BE2C (cell line): ENCODE results near the gene TBC1D8.

Experiments used
- DNase-seq: peaks from one replicate; pipeline ENCODE4 v3.0.0-alpha.2; 2020
- H3K27me3 ChIP-seq: fragments of 250-450 bp; sonication (Bioruptor Pico); 2 replicates; pipeline ENCODE4 v1.5.1; 2020; ENCODE audit warnings: mild to moderate bottlenecking
- H3K36me3 ChIP-seq: fragments of 250-450 bp; sonication (Bioruptor Pico); 2 replicates; pipeline ENCODE4 v1.5.1; 2020; ENCODE audit warnings: mild to moderate bottlenecking
- H3K4me1 ChIP-seq: fragments of 250-450 bp; sonication (Bioruptor Pico); 2 replicates; pipeline ENCODE4 v1.5.1; 2020
- H3K4me3 ChIP-seq: 2 replicates; pipeline ENCODE4 v1.5.1; 2011; ENCODE audit warnings: low read depth, low read length
- H3K9me3 ChIP-seq: fragments of 250-450 bp; sonication (Bioruptor Pico); 2 replicates; pipeline ENCODE4 v1.5.1; 2020
- CTCF ChIP-seq: IDR thresholded peaks from 2 replicates; pipeline ENCODE4 v1.5.1; 2012; ENCODE audit warnings: mild to moderate bottlenecking, low read depth, low read length

Gene TBC1D8

GRCh38 chr2:101195871-101196661, 44.9 kb upstream of the TBC1D8 start:
- no peak for TF ChIP-seq CTCF
- no peak for DNase-seq
- Histone ChIP-seq H3K9me3 (no peaks in the 10 kb centered on the region), H3K4me1 (no peaks in the 10 kb centered on the region), H3K4me3 (no peak overlapping the region), H3K27me3 (no peaks in the 10 kb centered on the region), H3K36me3 (no peaks in the 10 kb centered on the region)

GRCh38 chr2:101193033-101193626, 41.9 kb upstream of the TBC1D8 start:
- Histone ChIP-seq H3K27me3 (no peaks in the 10 kb centered on the region), H3K9me3 (no peaks in the 10 kb centered on the region), H3K4me3 (no peak overlapping the region), H3K36me3 (no peaks in the 10 kb centered on the region), H3K4me1 (no peaks in the 10 kb centered on the region)
- no peak for TF ChIP-seq CTCF
- no peak for DNase-seq

GRCh38 chr2:101190747-101191516, 39.8 kb upstream of the TBC1D8 start:
- no peaks in the 10 kb centered on the region for H3K27me3 ChIP-seq
- no peak for DNase-seq
- H3K4me1 ChIP-seq = no peaks in the 10 kb centered on the region
- TF ChIP-seq CTCF = no peak
- H3K9me3 ChIP-seq = no peaks in the 10 kb centered on the region
- no peak overlapping the region for H3K4me3 ChIP-seq
- no peaks in the 10 kb centered on the region for H3K36me3 ChIP-seq

- Histone ChIP-seq H3K4me3 (no peak overlapping the region), H3K36me3 (no peaks in the 10 kb centered on the region), H3K9me3 (no peaks in the 10 kb centered on the region), H3K4me1 (no peaks in the 10 kb centered on the region), H3K27me3 (no peaks in the 10 kb centered on the region)
- peak; percentile 50 for DNase-seq
- peak; percentile 71 for TF ChIP-seq CTCF
Measured at GRCh38 chr2:101188683-101189405, 37.7 kb upstream of the TBC1D8 start.

GRCh38 chr2:101187131-101187530, 35.9 kb upstream of the TBC1D8 start:
- no peak for TF ChIP-seq CTCF
- no peak overlapping the region for H3K4me3 ChIP-seq
- DNase-seq = no peak
- H3K27me3 ChIP-seq = no peaks in the 10 kb centered on the region
- H3K4me1 ChIP-seq = no peaks in the 10 kb centered on the region
- H3K9me3 ChIP-seq = no peaks in the 10 kb centered on the region
- no peaks in the 10 kb centered on the region for H3K36me3 ChIP-seq
